Brain microvascular endothelial cell (primary cell): ENCODE measurements around the gene AFG1L.
"Not testable (repeated sequence)": the region's sequence is repeated elsewhere in the genome, so short reads cannot be mapped to it uniquely, and the experiment has no call there.

Experiments
- DNase-seq: peaks from one replicate; pipeline ENCODE4 v3.0.0-alpha.2; 2020
- H3K27ac ChIP-seq: fragments of 250-450 bp; sonication (Bioruptor Pico); 2 replicates; pipeline ENCODE4 v1.5.1; 2020; ENCODE audit warnings: mild to moderate bottlenecking, moderate library complexity
- H3K27me3 ChIP-seq: fragments of 250-450 bp; sonication (Bioruptor Pico); replicated peaks from 2 replicates; pipeline ENCODE4 v1.5.1; 2020; ENCODE audit warnings: mild to moderate bottlenecking
- H3K36me3 ChIP-seq: fragments of 250-450 bp; sonication (Bioruptor Pico); replicated peaks from 2 replicates; pipeline ENCODE4 v1.5.1; 2020; ENCODE audit warnings: mild to moderate bottlenecking
- H3K4me3 ChIP-seq: 2 replicates; pipeline ENCODE4 v1.5.1; 2011; ENCODE audit warnings: low read depth, mild to moderate bottlenecking, control low read depth, low read length, moderate library complexity
- in situ Hi-C: cut with HindIII; loops from 2 replicates; pipeline ENCODE4 v1.10.0; 2017; ENCODE audit warnings: low sequenced_read_pairs, low pct_ligation_motif_present
- TF ChIP-seq, protein P1 (sequence below): IDR thresholded peaks from 2 replicates; pipeline ENCODE4 v1.5.1; 2011; ENCODE audit warnings: low read depth, mild to moderate bottlenecking, moderate library complexity, low read length, control low read depth, inconsistent platforms; ENCODE audit errors: missing control alignments

The AFG1L gene

GRCh38 chr6:108312605-108313004 is 17.8 kb downstream of the AFG1L start:
- Histone ChIP-seq H3K27me3 (no peaks in the 10 kb centered on the region), H3K4me3 (no peak overlapping the region), H3K36me3 (no peaks in the 10 kb centered on the region), H3K27ac (no peak overlapping the region)
- TF ChIP-seq, protein P1, sequence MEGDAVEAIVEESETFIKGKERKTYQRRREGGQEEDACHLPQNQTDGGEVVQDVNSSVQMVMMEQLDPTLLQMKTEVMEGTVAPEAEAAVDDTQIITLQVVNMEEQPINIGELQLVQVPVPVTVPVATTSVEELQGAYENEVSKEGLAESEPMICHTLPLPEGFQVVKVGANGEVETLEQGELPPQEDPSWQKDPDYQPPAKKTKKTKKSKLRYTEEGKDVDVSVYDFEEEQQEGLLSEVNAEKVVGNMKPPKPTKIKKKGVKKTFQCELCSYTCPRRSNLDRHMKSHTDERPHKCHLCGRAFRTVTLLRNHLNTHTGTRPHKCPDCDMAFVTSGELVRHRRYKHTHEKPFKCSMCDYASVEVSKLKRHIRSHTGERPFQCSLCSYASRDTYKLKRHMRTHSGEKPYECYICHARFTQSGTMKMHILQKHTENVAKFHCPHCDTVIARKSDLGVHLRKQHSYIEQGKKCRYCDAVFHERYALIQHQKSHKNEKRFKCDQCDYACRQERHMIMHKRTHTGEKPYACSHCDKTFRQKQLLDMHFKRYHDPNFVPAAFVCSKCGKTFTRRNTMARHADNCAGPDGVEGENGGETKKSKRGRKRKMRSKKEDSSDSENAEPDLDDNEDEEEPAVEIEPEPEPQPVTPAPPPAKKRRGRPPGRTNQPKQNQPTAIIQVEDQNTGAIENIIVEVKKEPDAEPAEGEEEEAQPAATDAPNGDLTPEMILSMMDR: no peak
- no peak for DNase-seq
- in situ Hi-C loops: no loop called here

- Histone ChIP-seq H3K4me3 (no peak overlapping the region), H3K27ac (no peak overlapping the region), H3K36me3 (no peaks in the 10 kb centered on the region), H3K27me3 (no peaks in the 10 kb centered on the region)
- TF ChIP-seq, protein P1: no peak
- no peak for DNase-seq
- in situ Hi-C loops: no loop called here
Measured at GRCh38 chr6:108321253-108321747, 26.4 kb downstream of the AFG1L start.

GRCh38 chr6:108322728-108323127 is 27.9 kb downstream of the AFG1L start:
- DNase-seq: no peak
- TF ChIP-seq, protein P1: no peak
- Histone ChIP-seq H3K4me3 (no peak overlapping the region), H3K27me3 (no peaks in the 10 kb centered on the region), H3K36me3 (no peaks in the 10 kb centered on the region), H3K27ac (no peak overlapping the region)
- in situ Hi-C loops: no loop called here

DNA sequence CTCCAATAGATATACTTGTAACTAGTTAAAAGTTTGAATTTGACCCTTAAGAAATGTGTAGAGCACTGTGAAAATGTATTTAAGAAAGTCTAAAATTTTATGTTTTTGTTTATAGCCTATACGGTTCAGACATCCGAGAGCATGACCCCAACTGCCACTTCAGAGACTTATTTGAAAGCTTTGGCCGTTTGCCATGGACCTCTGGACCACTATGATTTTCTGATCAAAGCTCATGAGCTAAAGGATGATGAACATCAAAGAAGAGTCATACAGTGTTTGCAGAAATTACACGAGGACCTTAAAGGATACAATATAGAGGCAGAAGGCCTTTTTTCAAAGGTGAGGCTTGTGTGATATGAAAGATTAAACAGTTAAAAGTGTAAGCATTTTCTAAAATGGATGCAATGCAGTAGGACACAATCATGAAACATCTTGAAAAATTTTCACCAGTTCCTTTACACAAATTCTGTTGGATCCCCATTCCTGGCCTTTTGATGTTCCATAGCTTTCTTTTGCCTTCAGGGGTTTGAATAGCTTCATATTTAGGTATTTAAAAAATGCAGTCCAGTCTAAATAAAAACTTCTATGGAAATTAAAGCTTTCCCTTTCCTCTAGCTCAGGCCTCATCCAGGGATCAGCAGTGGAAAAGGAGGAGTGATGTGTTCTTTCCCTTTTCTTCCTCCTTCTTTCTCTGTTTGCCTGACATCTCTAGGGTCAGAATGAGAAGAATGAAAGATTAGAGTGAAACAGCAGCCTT is 29.0 kb downstream of the AFG1L start:
- Histone ChIP-seq H3K27ac (no peak overlapping the region), H3K4me3 (no peak overlapping the region), H3K27me3 (no peaks in the 10 kb centered on the region), H3K36me3 (no peaks in the 10 kb centered on the region)
- in situ Hi-C loops: no loop called here
- TF ChIP-seq, protein P1: no peak
- no peak for DNase-seq

GRCh38 chr6:108330221-108330785 is 35.4 kb downstream of the AFG1L start:
- H3K4me3 ChIP-seq, in situ Hi-C loops, DNase-seq: not testable (repeated sequence)

DNA sequence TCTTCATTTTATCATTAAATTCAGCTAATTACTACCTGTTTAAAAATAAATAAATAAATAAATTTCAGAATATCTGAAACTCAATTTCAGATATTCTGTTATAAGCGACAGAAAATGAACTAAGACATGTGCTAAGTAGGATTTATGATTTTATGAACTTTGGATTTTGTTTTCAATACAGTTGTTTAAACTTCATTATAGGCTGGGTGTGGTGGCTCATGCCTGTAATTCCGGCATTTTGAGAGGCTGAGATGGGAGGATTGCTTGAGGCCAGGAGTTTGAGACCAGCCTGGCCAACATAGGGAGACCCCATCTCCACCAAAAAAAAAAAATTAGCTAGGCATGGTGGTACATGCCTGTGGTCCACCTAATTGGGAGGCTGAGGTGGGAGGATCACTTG is 36.0 kb downstream of the AFG1L start:
- Histone ChIP-seq H3K4me3 (no peak overlapping the region), H3K27ac (no peak overlapping the region), H3K27me3 (no peaks in the 10 kb centered on the region), H3K36me3 (no peaks in the 10 kb centered on the region)
- DNase-seq: no peak
- TF ChIP-seq, protein P1: no peak
- in situ Hi-C loops: no loop called here

More at GRCh38 chr6:108330221-108330785, 35.4 kb downstream of the AFG1L start:
- not testable (repeated sequence) for H3K36me3 ChIP-seq, H3K27ac ChIP-seq, H3K27me3 ChIP-seq
